ENCODE measurements around the gene C14orf180.

C14orf180 gene

GRCh38 chr14:104549536-104550339, 29.8 kb upstream of the C14orf180 start:
- FAIRE-seq: no peak
- DNase-seq (ENCODE audit: extremely low spot score, insufficient read length, low read depth): no peak

- FAIRE-seq: no peak
- DNase-seq (ENCODE audit: extremely low spot score, insufficient read length, low read depth): no peak
Measured at GRCh38 chr14:104550340-104550860, 29.2 kb upstream of the C14orf180 start.

- DNase-seq (ENCODE audit: extremely low spot score, insufficient read length, low read depth) (no peak), FAIRE-seq (no peak)
Measured at GRCh38 chr14:104550861-104551728, 28.5 kb upstream of the C14orf180 start.

- FAIRE-seq (no peak), DNase-seq (ENCODE audit: extremely low spot score, insufficient read length, low read depth) (no peak)
Measured at GRCh38 chr14:104551851-104552737, 27.5 kb upstream of the C14orf180 start.

- DNase-seq (ENCODE audit: extremely low spot score, insufficient read length, low read depth): no peak
- FAIRE-seq: no peak
Measured at GRCh38 chr14:104552738-104553125, 26.8 kb upstream of the C14orf180 start.

- no peak for DNase-seq (ENCODE audit: extremely low spot score, insufficient read length, low read depth)
- no peak for FAIRE-seq
Measured at GRCh38 chr14:104553166-104554087, 26.1 kb upstream of the C14orf180 start.

GRCh38 chr14:104554088-104554607, 25.4 kb upstream of the C14orf180 start:
- no peak for DNase-seq (ENCODE audit: extremely low spot score, insufficient read length, low read depth)
- FAIRE-seq: no peak

GRCh38 chr14:104554608-104555429, 24.7 kb upstream of the C14orf180 start:
- no peak for DNase-seq (ENCODE audit: extremely low spot score, insufficient read length, low read depth)
- FAIRE-seq: no peak

GRCh38 chr14:104555430-104556255, 23.9 kb upstream of the C14orf180 start:
- FAIRE-seq (no peak), DNase-seq (ENCODE audit: extremely low spot score, insufficient read length, low read depth) (no peak)

GRCh38 chr14:104556256-104557021, 23.1 kb upstream of the C14orf180 start:
- DNase-seq (ENCODE audit: extremely low spot score, insufficient read length, low read depth): no peak
- FAIRE-seq: no peak

GRCh38 chr14:104557086-104557485, 22.5 kb upstream of the C14orf180 start:
- no peak for FAIRE-seq
- DNase-seq (ENCODE audit: extremely low spot score, insufficient read length, low read depth): no peak

- FAIRE-seq: no peak
Measured at GRCh38 chr14:104557766-104558165, 21.8 kb upstream of the C14orf180 start.

GRCh38 chr14:104558231-104559027, 21.1 kb upstream of the C14orf180 start:
- DNase-seq (ENCODE audit: extremely low spot score, insufficient read length, low read depth) (no peak), FAIRE-seq (no peak)

More at GRCh38 chr14:104557766-104558165, 21.8 kb upstream of the C14orf180 start:
- DNase-seq (ENCODE audit: extremely low spot score, insufficient read length, low read depth): no peak

- DNase-seq (ENCODE audit: extremely low spot score, insufficient read length, low read depth) (no peak), FAIRE-seq (no peak)
Measured at GRCh38 chr14:104559028-104559803, 20.3 kb upstream of the C14orf180 start.

Data from GM18507 (cell line).